Measurements from ENCODE around the gene RPL36AL.
"Not testable (repeated sequence)": the region's sequence is repeated elsewhere in the genome, so short reads cannot be mapped to it uniquely, and the experiment has no call there.

The RPL36AL gene

DNA sequence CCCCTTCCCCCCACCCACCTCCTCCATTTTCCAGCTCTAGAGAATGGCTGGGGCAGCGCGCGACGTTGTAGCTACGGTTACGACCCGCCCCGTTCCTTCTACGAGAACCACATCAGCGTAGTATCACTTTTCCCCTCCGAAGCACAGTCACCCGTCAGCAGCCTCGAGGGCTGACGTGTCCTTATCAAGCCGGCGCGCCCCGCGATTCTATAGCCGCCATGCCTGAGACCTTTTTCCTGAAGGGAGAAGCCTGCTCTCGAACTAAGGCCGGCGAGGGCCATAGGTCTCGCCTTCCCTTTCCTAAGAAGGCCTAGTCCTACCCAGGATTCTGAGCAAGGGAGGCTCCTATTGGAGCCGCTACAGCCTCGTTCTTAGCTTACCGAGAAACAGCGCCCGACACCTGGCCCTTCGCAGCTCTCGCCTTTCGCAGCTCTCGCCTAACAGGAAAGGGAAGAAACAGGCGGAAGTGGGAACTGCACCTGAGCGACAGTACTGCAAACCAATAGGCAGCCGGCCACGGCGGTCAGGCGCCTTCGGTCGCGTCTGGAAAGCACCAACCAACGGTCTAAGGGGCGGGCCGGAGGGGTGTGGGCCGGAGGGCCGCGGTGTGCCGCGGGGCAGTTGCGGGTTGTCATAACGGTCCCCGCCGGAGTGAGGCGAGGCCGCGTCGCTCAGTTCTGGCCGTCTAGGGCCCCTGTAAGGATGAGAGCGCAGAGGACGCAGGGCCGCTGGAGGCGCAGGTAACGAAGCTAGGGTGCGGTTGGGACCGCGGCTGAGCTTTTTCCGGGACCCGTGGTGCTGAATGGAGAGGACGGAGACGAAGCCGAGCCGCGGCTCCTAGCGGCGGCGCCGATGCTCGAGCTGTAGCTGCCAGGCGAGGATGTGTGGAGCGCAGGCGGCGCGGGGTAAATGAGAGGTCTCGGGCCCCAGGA lies at the start of gene RPL36AL, which contains the start of gene MGAT2:
RPL36AL (minus strand) TSS at position 445 of the 932 bp plus-strand sequence. CDS start 1,522 bp downstream, outside the sequence.
MGAT2 (plus strand) TSS at position 618 of the 932 bp plus-strand sequence. CDS start 470 bp downstream, outside the sequence.
- peak; percentile 98 for DNase-seq

DNA sequence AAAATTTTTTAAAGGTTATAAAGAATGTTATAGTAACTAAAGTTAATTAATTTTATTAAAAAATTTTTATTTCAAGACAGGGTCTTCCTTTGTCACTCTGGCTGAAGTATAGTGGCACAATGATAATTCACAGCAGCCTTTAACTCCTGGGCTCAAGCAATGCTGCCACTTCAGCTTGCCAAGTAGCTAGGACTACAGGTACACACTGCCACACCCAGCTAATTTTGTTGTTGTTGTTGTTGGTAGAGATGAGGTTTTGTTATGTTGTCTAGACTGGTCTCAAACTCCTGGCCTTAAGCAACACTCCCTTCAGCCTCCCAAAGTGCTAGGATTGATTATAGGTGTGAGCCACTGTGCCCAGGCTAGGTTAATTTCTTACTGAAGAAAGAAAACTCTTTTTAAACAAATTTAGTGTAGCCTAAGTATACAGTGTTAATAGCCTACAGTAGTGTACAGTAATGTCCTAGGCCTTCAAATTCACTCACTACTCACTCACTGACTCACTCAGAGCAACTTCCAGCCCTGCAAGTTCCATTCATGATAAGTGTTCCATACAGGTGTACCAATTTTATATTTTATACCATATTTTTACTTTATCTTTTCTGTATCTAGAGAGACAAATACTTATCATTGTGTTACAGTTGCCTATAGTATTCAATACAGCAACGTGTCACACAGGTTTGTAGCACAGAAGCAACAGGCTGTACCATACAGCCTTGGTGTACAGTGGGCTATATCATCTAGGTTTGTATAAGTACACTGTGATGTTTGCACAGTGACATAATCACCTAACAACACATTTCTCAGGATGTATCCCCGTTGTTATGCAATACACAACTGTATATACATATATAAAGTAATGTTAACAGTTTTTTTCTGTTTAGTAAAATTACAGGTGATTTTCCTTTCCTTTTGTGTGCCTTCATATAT lies 39.4 kb upstream of the RPL36AL start:
- DNase-seq = no peak

DNA sequence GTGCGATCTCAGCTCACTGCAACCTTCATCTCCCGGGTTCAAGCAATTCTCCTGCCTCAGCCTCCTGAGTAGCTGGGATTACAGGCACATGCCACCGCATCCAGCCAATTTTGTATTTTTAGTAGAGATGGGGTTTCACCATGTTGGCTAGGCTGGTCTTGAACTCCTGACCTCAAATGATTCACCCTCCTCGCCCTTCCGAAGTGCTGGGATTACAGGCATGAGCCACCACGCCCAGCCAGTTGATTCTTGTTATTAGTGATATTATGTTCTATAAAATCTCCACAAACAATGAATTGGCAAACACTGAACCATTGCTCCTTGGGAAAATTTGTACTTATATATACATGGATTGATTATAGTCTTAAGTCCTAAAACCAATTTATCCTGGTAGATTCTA lies 37.1 kb upstream of the RPL36AL start:
- DNase-seq = not testable (repeated sequence)

DNA sequence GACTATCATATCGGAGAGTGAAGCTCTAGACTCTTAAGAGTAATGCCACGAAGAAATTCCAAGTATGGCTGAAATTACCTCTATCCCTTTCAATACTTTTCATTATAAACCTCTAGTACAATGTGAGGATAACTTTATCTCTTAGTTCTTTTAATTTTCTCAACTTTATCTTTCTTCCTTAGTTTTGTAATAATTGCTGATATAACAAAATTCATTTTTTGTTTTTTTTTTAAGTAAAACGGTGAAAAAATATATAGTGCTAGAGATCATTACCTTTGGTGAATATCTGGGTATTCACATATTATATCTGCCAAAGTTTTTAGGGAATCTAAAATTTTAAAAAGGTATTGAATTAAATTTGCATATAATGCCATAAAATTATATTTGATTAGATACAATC lies 34.1 kb upstream of the RPL36AL start:
- no peak for DNase-seq

DNA sequence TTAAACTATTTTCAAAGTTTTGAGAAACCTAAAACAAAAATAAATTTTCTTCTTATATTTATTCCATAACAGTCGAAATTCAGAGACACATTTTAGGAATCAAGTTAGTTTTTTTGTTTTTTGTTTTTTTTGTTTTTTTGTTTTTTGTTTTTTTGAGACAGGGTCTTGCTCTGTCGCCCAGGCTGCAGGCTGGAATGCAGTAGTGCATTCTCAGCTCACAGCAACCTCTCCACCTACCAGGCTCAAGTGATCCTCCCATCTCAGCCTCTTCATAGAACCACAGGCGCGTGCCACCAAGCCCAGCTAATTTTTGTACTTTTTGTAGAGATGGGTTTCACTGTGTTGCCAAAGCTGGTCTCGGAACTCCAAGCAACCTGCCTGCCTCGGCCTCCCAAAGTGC lies 33.1 kb upstream of the RPL36AL start:
- DNase-seq = no peak

DNA sequence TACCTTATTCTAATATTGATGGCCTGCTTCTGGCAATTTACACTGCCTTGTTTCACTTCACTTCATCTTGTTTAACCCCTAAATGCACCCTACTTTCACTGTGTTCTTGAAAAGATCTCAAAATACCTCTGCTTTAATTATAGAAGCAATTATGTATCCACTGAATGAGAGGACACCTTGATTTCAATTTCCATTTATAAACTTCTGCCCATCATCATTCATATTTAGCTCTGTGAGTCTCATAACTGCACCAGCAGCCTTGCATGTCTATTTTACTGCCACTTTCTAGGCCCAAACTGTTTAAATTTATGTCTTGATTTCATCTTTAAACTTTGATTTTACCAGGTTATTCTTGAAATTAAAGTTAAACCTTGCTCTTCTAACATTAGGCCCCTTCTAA lies 21.7 kb upstream of the RPL36AL start:
- DNase-seq = no peak

DNA sequence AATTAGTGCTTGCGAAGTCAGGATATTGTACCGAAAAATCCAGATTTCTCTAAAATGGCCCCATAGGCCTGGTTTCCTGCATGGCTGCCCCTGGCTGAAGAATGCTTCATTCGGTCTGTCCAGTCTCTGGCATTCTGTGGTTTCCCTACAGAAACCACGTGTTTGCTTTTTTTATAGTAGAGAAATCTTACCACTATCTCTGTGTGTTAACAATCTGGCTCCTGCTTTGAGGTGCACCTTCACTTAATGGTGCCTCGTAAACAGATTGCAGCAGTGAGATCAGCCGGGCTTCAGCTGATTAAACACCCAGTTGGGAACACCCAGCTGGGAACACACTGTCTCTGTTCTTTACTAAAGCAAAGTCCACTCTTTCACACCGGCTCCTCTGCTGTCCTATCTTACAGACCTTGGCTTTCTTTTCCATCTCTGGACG lies 21.3 kb upstream of the RPL36AL start:
- DNase-seq = no peak

DNA sequence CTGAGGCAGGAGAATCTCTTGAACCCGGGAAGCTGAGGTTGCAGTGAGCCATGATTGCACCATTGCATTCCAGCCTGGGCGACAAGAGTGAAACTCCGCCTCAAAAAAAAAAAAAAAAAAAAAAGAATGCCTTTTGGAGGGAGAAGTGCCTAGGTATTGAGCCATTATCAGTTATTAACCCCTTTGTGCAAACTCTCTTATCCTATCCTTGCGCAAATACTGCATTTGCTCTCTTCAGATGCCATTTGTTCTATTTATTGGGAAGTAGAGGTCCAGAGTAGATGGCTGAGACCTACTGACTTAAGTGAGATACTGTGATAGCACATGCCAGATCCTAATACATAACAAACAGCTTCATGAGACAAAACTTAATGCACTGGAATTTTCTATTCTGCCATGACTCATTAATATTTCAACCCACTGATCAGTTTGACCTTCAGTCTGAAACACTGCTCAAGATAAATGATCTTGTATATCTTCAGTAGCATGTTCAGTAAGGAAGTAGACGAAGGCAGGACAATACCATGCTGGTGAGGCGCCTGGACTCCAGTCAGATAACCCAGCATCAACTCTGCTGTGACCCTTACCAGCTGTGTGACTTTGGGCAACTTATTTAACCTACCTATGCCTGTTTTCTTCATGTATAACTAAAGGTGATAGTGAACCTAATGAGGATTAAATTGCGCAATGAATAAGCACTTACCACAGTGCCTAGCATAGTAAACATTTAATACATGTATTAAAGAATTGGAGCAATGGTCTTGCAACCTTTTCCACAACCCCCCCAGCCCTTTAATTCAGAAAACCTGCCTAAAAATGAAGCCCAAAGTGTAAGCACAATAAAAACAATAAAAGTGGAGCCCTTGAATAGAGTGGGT lies 20.4 kb upstream of the RPL36AL start:
- no peak for DNase-seq

DNA sequence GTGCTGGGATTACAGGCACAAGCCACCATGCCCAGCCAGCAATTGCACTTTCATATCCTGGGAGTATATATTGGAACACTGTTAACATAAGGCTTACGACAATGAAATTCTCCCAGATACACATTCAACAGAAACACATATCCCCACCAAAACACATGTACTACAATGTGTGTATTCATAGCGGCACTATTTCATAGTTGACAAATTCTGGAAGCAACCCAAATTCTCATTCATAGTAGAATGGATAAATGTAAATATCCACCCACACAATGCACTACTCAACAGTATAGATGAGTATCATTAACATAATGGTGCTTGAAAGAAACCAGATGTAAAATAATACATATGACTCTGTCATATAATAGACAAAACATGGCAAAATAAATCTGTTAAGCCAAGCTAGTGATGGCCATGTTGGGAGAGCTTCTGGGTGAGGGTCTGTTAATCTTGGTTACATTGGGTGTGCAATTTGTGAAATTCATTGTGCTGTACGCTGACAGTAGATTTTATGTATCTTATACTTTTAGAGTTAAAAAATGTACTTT lies 17.2 kb upstream of the RPL36AL start:
- no peak for DNase-seq

DNA sequence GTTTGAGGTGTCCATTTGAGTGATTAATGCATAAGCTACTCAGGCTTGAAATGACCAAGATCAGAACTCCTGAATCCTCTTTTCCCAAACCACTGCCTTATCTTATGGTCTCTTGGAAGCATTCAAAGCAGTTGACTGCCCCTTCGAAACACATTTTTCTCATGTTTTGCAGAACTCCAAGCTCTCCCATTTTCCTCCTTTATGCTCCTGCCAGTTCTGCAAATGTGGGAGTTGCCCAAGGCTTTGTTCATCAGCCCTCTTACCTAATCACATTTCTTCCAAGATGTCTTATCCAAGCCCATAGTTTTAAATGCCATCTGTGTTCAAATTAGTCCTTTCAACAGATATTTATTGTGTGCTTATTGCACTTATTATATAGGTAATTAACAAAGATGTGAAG lies 16.4 kb upstream of the RPL36AL start:
- no peak for DNase-seq

DNA sequence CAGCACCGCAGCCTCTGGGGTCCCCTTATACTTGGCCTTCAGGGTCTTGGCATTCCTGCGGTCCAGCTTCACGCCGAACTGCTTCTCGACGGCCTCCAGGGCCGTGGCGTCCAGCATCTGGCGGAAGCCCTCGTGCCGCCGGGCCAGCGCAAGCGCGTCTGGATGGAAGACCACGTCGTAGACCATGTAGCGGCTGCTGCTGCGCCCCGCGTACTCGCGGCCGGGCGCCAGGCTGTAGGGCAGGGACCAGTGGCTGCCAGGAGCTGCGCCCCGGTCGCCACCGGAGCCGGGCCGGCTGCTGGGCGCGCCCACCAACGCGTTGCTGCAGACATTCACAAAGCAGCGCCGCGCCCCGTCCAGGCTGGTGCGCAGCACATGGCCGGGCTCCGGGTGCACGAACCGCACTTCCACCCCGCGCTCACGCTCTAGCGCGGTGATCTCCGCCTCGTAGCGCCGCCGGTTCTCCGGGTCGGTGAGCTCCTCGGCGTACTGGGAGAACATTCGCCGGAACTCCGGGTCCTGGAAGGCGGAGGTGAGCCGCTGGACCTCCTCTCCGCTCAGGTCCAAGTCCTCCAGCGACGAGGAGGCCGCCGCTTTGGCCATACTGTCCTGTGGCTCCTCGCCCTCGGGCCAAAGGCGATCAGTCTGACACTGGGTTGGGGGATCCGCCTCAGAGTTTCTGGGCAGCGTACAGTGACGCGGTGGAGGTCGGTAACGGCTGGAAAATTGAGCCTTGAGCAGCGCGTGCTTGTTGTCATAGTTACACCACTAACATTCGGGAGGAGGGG lies 14.3 kb upstream of the RPL36AL start, which contains the start of gene DNAAF2:
DNAAF2 (minus strand) TSS at position 698 of the 788 bp plus-strand sequence; CDS start at position 603, 95 bp downstream.
- peak; percentile 80 for DNase-seq

DNA sequence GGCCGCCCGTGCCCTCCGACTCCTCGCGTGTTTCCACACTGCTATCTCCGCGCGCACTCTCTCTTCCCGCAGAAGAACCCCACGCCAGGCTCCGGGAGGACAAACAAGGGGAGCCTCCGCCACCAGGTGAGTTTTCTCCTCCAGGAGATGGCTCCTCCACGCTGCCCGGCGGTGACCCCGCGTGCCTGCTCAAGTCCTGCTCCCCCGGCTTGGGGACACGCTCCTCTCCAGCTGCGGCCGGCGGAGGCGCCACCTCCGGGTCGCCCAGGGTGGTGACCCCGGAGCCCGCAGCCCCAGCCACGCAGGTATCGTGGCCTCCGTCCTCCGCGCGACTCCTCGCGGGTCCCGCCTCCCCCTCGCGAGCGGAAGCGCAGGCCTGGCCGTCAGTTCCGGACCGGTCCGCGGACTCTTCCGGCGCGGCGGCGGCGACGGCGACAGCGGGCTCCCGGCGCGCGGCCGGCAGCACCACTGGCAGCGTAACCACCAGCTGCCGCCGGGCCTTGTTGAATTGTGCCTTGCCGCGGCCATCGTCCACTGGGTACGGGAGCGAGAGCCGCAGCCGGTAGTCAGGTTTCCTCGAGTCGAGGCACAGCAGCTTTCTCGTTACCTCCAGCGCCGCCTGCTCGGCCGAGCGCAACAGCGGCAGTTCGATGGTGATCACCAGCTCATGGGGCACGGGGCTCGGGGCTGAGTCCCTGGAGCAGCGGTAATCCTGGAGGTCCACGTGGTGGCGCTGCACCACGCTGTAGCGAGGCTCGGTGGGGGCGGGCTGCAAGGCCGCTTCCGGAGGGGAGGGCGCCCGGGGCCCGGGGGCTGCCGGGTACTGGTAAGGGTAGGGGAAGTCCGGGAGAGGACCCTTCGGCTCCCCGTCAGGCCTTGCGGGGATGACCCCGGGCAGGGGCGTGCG lies 13.5 kb upstream of the RPL36AL start:
- DNase-seq = peak; percentile 97

DNA sequence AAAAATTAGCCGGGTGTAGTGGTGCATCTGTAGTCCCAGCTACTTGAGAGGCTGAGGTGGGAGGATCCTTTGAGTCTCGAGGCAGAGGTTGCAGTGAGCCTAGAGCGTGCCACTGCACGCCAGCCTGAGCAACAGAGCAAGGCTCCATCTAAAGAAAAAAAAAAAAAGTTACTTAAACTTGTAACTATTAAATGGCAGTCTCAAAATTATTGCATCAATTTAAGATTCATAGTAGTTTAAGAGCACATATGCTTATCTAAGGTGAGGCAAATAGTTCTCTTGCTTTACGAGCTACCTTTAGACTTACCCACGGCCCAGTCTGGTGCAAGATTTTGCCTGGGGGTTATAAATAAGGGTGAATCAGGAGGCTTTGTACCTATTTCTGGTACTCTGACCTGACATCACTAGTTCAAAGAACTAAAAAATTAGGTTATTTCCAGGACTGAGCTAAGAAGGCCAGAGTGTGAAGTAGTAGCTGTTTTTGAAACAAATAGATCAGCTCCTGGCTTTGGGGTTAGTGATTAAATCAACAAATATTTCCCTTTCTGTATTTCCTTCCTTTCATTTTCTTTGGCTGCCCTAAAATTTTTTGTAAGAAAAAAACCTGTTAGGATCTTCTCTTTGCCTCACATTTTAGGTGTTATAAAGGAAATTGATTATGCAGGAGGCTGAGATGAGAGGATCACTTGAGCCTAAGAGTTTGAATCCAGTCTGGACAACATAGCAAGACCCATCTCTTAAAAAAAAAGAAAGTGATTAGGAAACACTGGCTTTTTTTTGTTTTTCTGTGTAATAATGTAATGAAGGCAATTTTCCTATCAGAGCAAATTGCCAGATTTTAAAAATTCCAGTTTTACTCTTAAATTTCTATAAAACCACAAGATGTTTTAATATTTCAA lies 3.8 kb upstream of the RPL36AL start:
- no peak for DNase-seq

DNA sequence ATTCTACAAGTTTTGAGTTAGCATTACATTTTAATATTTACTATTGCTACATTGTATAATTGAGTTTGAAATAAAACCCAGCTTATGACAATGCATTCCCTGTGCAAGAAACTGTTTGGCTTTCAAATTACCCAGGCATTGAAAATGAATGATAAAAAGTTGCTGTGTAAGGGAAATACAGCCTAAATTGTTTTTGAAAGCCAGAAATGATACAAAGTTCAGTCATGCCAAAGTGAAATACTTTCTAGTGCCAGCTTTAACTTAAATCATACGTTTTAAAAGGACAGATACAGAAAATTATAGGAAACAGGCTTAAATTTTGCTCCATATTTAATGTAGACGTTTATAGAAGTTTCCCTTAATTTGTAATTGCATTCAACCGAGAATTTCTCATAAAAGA lies 3.0 kb upstream of the RPL36AL start:
- DNase-seq = no peak

DNA sequence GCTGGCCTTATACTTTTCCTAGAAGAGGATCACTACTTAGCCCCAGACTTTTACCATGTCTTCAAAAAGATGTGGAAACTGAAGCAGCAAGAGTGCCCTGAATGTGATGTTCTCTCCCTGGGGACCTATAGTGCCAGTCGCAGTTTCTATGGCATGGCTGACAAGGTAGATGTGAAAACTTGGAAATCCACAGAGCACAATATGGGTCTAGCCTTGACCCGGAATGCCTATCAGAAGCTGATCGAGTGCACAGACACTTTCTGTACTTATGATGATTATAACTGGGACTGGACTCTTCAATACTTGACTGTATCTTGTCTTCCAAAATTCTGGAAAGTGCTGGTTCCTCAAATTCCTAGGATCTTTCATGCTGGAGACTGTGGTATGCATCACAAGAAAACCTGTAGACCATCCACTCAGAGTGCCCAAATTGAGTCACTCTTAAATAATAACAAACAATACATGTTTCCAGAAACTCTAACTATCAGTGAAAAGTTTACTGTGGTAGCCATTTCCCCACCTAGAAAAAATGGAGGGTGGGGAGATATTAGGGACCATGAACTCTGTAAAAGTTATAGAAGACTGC lies 1.7 kb upstream of the RPL36AL start:
- DNase-seq = no peak

DNA sequence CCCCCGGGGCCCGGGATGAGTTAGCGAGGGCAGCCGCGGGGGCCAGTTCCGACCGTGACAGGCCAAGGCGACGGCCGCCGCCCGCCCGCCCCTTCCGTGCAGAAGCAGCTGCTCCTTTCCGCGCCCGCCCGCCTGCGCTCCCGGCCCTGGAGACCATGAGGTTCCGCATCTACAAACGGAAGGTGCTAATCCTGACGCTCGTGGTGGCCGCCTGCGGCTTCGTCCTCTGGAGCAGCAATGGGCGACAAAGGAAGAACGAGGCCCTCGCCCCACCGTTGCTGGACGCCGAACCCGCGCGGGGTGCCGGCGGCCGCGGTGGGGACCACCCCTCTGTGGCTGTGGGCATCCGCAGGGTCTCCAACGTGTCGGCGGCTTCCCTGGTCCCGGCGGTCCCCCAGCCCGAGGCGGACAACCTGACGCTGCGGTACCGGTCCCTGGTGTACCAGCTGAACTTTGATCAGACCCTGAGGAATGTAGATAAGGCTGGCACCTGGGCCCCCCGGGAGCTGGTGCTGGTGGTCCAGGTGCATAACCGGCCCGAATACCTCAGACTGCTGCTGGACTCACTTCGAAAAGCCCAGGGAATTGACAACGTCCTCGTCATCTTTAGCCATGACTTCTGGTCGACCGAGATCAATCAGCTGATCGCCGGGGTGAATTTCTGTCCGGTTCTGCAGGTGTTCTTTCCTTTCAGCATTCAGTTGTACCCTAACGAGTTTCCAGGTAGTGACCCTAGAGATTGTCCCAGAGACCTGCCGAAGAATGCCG lies 872 bp upstream of the RPL36AL start:
- DNase-seq = peak; percentile 84

DNA sequence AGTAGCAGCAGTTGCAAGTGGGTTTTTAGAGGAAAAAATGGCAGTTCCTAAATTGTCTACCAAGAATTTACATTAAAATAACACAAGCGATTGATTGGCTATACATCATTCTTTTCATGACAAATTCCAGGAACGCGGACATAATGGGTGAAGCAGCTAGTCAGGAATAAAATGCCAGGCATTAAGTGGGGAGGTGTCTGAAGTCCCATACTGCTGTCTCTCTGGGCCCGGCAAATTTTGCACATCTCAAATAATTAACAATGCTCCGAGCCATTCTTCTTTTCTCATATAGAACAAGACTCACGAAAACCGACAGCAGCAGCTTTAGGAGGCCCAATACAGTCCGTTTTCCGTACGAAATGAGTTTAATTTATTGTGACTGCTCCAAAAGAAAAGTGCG lies 696 bp downstream of the RPL36AL start:
- no peak for DNase-seq

DNA sequence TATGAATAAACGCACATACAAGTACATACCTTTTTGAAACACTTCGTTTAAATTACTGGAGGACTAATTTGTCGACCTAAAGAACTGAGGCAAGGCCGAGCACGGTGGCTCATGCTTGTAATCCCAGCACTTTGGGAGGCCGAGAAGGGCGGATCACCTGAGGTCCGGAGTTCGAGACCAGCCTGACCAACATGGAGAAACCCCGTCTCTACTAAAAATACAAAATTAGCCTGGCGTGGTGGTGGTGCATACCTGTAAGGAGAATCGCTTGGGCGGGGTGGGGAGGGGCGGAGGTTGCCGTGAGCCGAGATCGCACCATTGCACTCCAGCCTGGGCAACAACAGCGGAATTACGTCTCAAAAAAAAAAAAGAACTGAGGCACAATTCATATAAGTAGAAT lies 1.2 kb downstream of the RPL36AL start:
- not testable (repeated sequence) for DNase-seq
